ENCODE measurements around the gene GPER1. TPM values are rescaled to one million over a fixed set of nuclear protein-coding genes. Genes with fewer than 3 reads are reported as not detected.
"Not testable (repeated sequence)": the region's sequence is repeated elsewhere in the genome, so short reads cannot be mapped to it uniquely, and the experiment has no call there.

GPER1 gene
- total RNA-seq = 1.6 TPM

DNA sequence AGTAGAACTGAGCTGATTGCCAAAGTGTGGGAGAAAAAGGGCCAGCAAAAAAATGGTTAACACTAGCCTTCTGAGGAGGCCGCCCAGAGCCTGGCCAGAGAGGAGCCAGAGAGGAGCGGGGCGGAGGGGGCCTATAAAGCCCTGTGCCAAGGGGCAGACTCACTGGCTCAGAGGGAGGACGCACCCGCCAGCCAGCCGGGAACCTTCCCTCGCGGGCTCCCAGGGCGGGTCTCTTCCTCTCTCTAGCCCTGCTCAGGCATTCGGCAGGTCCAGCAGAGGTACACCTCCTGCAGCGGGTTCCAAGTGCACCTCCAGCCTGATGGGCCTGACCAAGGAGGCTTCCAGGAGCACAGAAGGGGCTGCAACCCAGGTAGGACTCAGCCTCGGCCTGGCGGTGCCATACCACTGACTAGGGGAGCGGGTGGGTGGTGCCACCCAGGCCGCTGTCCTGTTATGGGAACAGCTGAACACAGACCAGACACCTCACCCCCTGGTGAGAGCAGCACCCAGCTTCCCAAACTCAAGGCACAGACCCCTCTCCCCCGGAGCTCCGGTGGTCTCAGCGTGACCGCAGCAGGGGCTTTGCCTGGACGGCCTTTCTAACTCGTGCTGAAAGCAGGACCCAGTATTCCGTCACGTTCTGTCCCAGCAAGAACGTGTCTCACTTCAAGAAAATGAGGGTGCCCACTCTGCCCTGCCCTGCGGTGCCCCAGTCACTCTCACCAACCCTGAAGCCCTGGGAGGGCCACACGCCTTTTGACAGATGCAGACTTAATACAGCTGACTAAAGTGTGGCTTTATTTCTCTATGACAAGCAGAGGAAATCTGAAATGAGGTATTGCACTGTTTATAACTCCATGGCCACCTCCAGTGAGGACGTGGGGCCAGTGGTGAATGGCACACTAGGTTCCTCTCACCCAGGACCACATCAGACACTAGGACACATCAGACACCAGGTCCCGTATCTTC is at the start of gene GPER1:
TSS of gene GPER1 (plus strand) at position 162 of the 969 bp plus-strand sequence. CDS start 3,616 bp downstream, outside the sequence.
- peak; percentile 51 for ATAC-seq

DNA sequence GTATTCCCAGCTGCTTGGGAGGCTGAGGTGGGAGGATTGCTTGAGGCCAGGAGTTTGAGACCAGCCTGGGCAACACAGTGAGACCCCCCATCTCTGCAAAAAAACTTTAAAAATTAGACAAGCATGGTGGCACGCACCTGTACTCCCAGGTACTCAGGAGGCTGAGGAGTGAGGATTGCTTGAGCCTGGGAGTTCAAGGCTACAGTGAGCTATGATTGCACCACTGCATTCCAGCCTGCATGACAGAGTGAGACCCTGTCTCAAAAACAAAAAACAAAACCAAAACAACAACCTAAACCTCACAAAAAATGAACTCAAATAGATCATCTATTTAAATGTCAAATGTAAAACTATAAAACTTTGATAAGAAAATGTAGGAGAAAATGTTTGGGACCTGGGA is 47.7 kb upstream of the GPER1 start:
- ATAC-seq = not testable (repeated sequence)

GRCh38 chr7:1040790-1041189 is 47.1 kb upstream of the GPER1 start:
- no peak for ATAC-seq

DNA sequence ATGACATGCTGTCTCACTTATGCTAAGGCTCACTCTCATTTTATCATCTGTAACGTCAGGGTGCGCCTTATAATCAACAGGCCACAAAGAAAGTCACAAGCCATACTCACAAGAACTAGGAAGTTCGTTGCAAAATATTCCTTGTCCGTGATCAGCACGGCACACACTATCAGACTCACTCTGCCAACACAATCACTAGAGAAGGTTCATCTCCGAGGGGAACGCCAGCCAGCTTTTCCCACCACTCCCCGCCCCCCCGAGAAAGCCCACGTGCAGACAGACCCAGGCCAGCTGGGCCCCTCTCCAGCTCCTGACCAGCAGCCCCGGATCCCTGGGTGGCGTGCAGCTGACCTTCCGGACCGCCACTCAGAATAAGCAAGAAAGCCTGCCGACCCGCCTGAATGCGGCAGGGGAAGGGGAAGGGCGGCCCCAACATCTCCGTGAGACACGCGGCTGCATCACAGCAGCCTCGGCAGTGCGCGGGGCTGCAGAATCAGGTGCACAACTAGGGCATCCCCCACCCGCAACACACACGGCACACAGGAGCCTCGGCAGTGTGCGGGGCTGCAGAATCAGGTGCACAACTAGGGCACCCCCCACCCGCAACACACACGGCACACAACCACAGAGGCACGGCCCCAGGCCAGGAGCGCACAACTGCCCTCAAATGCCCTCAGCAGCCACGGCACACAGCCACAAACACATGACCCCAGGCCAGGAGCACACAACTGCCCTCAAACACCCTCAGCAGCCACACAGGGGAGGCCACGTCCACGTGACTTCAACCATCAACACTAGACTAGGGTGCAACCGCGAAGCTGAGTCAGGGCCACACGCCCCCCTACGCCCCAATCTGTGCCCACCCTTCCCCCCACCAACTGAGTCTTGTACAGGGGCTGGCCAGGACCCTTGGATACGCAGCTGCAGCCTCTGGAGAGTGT is 46.1 kb upstream of the GPER1 start:
- no peak for ATAC-seq

DNA sequence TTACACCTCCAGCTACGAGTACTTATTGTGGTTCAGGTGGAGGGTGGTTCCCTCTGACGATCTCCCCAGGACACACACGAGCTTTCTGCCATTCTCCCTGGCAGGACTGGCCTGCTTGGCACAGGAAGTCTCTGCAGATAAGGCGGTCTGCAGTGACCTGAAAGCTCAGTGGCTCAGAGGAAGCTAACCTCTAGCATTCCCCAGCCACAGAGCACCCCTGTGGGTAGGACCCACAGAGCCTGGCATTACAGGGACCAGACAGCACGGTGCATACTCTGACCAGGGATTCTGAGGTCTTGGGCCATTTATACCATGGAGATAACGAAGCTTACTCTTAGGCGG is 45.5 kb upstream of the GPER1 start:
- no peak for ATAC-seq

DNA sequence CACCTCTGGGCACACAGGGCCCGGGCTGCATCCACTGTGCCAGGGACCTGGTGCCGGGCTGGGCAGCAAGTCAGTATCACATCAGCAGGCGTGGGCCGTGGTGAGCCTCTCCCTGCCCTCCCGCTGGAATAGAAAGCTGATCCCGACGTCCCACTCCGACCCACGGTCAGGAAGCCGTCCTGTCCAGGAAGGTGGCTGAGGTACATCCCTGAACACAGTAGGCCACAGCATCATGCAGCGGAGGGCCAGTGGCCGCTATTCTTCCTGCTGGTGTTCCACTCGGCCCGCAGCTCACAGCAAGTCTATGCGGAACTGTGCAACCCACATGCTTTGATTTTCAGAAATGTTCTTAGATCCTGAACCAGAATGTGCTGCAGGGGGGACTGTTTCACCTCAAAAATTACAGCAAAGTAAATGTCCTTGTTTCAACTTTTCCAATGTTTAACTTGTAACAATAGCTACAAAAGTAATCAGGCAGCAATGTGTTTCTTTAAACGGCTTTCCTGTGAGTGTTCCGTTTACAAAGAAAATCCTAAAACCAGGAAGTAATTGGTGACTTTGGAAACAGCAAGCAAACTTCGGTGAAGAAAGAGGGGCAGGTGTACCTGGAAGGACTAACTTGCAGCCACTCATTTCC is 44.2 kb upstream of the GPER1 start:
- peak; percentile 13 for ATAC-seq

- peak; percentile 98 for ATAC-seq
Measured at GRCh38 chr7:1044189-1045068, 43.5 kb upstream of the GPER1 start, which contains the start of gene GPR146. GPR146 (plus strand) TSS chr7:1044546; CDS start chr7:1057516, 12,970 bp downstream.

DNA sequence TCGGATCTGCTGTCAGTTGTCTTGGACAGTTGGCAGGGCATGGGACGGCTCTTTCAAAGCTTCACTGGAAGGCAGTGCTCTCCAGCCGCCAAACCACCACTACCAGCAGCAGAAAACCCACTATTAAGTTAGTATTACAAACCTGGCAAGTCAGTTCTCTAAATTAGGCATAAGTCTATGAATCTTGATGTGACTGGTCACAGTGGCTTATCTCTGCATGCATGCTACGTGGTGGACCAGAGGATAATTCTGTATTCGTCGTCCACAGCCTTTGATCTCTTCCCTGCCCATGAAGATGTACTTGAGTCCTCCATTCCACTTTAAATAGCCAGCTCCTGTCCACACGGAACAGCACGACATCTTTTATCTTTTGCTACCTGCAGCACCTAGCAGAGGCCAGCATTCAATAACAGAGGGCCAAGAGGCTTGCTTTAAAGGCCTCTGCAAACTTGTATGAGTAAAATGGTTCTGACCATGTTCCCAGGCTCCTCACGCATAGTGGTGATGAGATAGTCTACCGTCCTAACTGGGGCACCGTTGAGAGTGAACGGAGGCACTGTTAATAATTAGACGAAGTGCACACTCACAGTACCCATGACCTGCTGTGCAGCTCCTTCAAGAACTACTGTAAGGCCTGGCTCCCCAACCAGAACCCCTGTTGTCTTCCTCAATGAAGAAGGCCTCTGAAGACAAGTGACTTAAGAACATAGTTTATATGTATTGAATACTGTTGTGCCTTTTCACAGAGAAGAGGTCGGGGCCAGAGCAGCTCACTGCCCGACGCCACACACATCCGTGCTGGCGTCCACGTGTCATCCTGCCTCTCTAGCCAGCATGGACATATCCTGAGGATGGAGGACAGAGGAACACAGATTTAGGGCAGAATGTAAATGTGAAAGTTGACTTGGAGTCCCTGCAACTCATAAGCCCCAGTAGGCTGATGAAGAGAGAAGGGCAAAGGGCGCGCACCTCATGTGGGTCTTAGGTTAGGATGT is 42.5 kb upstream of the GPER1 start:
- no peak for ATAC-seq

- ATAC-seq = no peak
Measured at GRCh38 chr7:1046722-1047679, 40.9 kb upstream of the GPER1 start.

- no peak for ATAC-seq
Measured at GRCh38 chr7:1049006-1049741, 38.7 kb upstream of the GPER1 start.

- ATAC-seq = no peak
Measured at GRCh38 chr7:1049801-1050200, 38.1 kb upstream of the GPER1 start.

GRCh38 chr7:1050254-1050906 is 37.5 kb upstream of the GPER1 start:
- ATAC-seq = no peak

DNA sequence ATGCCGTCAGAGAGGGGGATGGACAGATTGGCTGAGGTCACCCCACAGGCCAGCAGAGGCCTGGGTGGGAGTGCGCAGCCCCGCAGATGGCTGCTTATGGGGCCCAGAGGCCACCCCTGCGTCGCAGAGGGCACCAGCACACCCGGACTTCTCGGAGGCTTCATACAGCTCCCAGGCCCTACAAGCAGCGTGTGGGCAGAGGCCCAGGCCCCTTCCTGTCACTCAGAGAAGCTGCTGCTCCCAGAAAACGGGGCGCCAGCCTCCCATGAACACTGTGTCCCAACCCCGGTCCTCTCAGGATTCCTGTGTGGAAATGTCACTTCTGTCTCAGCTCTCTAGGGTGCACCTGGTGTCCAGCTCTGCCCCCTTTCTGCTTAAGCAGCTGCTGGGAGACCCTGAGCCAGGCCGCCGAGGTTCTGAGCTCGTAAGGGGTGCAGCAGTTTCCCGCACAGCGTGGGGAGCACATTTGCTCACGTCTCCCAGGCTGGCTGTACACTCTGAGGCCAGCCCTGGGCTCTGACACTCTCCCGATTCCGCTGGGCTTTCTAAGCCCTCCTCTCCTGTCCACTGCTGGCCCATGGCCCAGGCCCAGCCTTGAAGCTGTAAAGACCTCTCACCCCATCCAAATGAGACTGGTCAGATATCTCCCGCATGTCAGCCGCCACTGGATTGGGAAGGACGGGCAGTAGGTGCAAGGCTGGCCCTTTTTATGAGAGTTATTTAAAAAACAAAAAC is 36.8 kb upstream of the GPER1 start:
- ATAC-seq = no peak

- ATAC-seq = no peak
Measured at GRCh38 chr7:1052031-1052818, 35.7 kb upstream of the GPER1 start.

DNA sequence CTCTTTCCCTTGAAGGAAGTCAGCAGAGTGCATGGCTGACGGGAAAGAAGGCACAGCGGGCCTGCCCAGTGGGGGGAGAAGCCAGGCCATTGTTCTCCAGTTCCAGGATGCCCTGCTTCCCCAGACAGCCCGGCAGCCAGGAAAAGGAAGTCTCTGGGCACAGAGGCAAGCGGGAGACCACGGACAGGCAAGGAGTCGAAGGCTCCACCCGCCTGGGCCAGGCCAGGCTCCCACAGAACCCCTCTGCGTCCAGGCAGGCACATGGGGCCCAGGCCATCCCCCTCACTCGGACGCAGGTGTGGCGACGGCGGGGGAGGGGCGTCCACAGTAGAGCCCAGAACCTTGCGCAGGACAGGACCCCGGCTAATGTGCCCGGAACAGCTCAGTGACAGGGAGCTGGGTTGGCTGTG is 34.9 kb upstream of the GPER1 start:
- peak; percentile 7 for ATAC-seq

- no peak for ATAC-seq
Measured at GRCh38 chr7:1053816-1054370, 34.0 kb upstream of the GPER1 start.

Data from esophagus mucosa (tissue), 1 donor.